Ectodermal cell (in vitro differentiated cells): ENCODE measurements around the gene ALS2CL.

Experiments used
- H3K27ac ChIP-seq: 2 replicates; pipeline ENCODE4 v1.7.0; 2013; ENCODE audit warnings: mild to moderate bottlenecking, low read depth, low read length; ENCODE audit not compliant: insufficient read depth, poor library complexity, severe bottlenecking
- H3K27me3 ChIP-seq: 2 replicates; pipeline ENCODE4 v1.7.0; 2013; ENCODE audit warnings: mild to moderate bottlenecking, low read length; ENCODE audit not compliant: insufficient read depth, control insufficient read depth, poor library complexity, severe bottlenecking
- H3K36me3 ChIP-seq: one replicate; pipeline ENCODE4 v1.7.0; 2013; ENCODE audit warnings: low read length; ENCODE audit not compliant: control insufficient read depth, insufficient read depth
- H3K4me1 ChIP-seq: one replicate; pipeline ENCODE4 v1.7.0; 2013; ENCODE audit warnings: low read length; ENCODE audit not compliant: control insufficient read depth, insufficient read depth
- H3K4me3 ChIP-seq: 2 replicates; pipeline ENCODE4 v1.7.0; 2013; ENCODE audit warnings: low read depth, low read length, control low read depth; ENCODE audit not compliant: insufficient read depth
- H3K9me3 ChIP-seq: 2 replicates; pipeline ENCODE4 v1.7.0; 2013; ENCODE audit warnings: mild to moderate bottlenecking, low read length, moderate library complexity; ENCODE audit not compliant: control insufficient read depth
- WGBS, 2 experiments: methylation state at CpG; one replicate each; pipeline ENCODE4 v1.1.7; 2013; ENCODE audit warnings: missing lambda C conversion rate in 2 of 2; 5-methylcytosine and 5-hydroxymethylcytosine counted together

The ALS2CL gene

DNA sequence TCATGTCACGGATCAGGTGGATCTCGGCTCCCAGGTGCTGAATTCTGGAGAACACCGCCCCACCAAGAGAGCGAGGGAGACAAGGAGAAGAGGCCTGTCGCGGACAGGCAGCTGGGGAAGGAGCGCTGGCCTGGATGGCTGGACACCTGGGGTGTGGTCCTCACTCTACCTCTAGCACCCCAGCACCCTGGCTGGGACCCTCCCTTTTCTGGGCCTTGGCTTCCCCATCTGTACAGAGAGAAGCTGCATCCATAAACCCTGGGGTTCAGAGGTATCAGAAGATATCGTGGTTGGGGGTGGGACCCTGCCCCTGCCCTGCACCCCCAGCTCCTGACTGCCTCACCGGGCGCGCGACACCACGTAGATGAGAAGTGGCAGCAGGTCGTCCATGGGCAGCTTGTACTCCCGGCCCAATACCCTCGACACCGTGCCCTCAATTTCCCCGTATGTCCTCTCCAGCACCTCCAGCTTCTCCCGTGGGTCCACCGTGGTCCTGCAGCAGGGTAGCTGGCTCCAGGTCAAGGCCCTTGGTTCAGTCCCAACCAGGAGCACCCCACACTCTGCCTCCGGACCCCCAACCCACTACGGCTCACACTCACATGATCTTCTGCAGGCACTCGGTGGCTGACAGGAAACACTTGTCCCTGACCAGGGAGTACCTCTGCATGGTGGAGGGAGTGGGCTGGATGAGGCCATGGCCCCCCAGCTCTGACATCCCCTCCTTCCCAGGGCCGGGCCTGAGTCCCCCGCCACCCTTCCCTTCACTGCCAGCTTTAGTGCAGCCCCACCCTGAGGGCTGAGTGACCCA lies 21.7 kb downstream of the ALS2CL start:
- no peaks in the 10 kb centered on the region for H3K27me3 ChIP-seq
- H3K9me3 ChIP-seq = no peaks in the 10 kb centered on the region
- H3K4me3 ChIP-seq = no peak overlapping the region
- 95 to 96% methylated on average over 25 of the region's 25 CpGs for WGBS, 2 experiments
- no peaks in the 10 kb centered on the region for H3K36me3 ChIP-seq
- no peak overlapping the region for H3K27ac ChIP-seq
- H3K4me1 ChIP-seq = peaks cover 5% of the 10 kb centered on the region

- Histone ChIP-seq H3K27me3 (no peaks in the 10 kb centered on the region), H3K36me3 (no peaks in the 10 kb centered on the region), H3K4me1 (peaks cover 5% of the 10 kb centered on the region), H3K9me3 (no peaks in the 10 kb centered on the region), H3K4me3 (no peak overlapping the region), H3K27ac (no peak overlapping the region)
- WGBS, 2 experiments = 86 to 88% methylated on average over 4 of the region's 4 CpGs
Observed at GRCh38 chr3:46670891-46671427, 22.5 kb downstream of the ALS2CL start.

DNA sequence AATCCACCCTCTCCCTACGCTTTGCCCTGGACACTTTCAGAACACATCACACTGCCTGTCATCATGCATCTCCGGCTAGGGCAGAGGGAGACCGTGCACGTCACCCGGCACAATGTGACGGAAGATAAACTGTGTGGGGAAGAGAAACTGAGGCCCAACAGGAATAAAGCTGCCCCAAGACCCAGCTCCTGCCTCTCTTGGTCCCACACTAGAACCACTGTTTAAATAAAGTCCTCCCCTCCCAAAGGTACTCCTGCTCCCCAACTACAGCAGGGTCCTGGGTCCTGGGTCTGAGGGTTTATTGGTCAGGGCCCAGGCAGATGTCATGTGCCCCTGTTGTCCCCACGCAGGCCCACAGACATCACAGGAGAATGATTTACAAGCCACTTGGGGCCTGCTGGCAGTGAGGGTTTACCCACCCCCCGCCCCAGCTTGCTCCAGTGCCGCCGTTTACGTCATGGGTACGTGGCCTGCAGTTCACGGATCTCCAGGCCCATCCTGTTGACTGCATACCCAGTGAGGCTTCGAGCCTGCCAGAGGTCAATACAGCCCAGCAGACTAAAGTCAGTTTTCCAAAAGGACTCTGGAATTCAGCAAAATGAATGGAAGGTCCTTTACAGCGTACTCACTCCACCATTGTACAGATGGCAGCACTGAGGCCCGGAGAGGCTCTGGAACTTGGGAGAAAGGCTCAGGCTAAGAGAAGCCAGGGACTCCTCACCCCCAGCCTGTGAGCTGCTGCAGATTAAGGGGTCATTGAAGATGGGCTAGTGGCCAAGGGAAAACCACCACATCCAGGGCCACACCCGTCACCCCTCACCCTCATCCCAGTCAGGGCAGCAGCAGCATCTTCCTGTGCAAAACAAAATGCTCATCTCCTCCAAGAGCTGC lies 23.2 kb downstream of the ALS2CL start:
- Histone ChIP-seq H3K27ac (no peak overlapping the region), H3K9me3 (no peaks in the 10 kb centered on the region), H3K4me3 (no peak overlapping the region), H3K27me3 (no peaks in the 10 kb centered on the region), H3K36me3 (no peaks in the 10 kb centered on the region), H3K4me1 (peaks cover 5% of the 10 kb centered on the region)
- WGBS, 2 experiments = 85 to 90% methylated on average over 17 of the region's 17 CpGs

- Histone ChIP-seq H3K9me3 (no peaks in the 10 kb centered on the region), H3K27me3 (no peaks in the 10 kb centered on the region), H3K4me3 (no peak overlapping the region), H3K4me1 (peaks cover 5% of the 10 kb centered on the region), H3K36me3 (no peaks in the 10 kb centered on the region), H3K27ac (no peak overlapping the region)
- WGBS, 2 experiments = 87 to 91% methylated on average over 9 of the region's 9 CpGs
Observed at GRCh38 chr3:46669191-46669999, 24.1 kb downstream of the ALS2CL start.

DNA sequence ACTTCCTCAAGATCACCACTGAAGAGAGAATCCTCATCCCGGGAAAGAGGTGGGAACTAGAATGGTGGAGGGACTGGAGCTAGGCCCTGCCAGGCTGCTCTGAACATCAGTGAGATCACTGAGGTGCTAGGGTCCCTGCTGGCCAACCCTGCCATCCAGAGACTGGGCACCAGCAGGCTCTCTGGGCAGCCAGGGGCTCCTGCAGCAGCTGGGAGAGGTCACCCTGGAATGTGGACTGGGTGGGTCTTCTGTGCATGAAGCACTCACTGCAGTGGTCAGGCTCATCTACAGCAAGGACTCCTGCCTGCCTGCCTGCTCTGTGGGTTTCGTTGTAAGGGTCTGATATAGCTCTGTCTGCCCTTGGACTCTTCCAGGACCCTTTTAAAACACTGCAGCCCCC lies 24.9 kb downstream of the ALS2CL start:
- 96 to 99% methylated on average over 2 of the region's 2 CpGs for WGBS, 2 experiments

GRCh38 chr3:46668116-46668515 lies 25.4 kb downstream of the ALS2CL start:
- no peaks in the 10 kb centered on the region for H3K36me3 ChIP-seq
- no peaks in the 10 kb centered on the region for H3K27me3 ChIP-seq
- H3K4me3 ChIP-seq = no peak overlapping the region
- WGBS, 2 experiments = 81 to 83% methylated on average over 8 of the region's 8 CpGs
- H3K9me3 ChIP-seq = no peaks in the 10 kb centered on the region
- peaks cover 2% of the 10 kb centered on the region for H3K4me1 ChIP-seq
- H3K27ac ChIP-seq = no peak overlapping the region

More for the DNA sequence above, 24.9 kb downstream of the ALS2CL start:
- Histone ChIP-seq H3K4me3 (no peak overlapping the region), H3K4me1 (peaks cover 5% of the 10 kb centered on the region), H3K27ac (no peak overlapping the region), H3K27me3 (no peaks in the 10 kb centered on the region), H3K36me3 (no peaks in the 10 kb centered on the region), H3K9me3 (no peaks in the 10 kb centered on the region)

- no peaks in the 10 kb centered on the region for H3K36me3 ChIP-seq
- no peak overlapping the region for H3K4me3 ChIP-seq
- H3K27ac ChIP-seq = no peak overlapping the region
- 94 to 96% methylated on average over 9 of the region's 9 CpGs for WGBS, 2 experiments
- H3K9me3 ChIP-seq = no peaks in the 10 kb centered on the region
- H3K4me1 ChIP-seq = peaks cover 6% of the 10 kb centered on the region
- no peaks in the 10 kb centered on the region for H3K27me3 ChIP-seq
Observed at GRCh38 chr3:46667657-46668056, 25.8 kb downstream of the ALS2CL start.

DNA sequence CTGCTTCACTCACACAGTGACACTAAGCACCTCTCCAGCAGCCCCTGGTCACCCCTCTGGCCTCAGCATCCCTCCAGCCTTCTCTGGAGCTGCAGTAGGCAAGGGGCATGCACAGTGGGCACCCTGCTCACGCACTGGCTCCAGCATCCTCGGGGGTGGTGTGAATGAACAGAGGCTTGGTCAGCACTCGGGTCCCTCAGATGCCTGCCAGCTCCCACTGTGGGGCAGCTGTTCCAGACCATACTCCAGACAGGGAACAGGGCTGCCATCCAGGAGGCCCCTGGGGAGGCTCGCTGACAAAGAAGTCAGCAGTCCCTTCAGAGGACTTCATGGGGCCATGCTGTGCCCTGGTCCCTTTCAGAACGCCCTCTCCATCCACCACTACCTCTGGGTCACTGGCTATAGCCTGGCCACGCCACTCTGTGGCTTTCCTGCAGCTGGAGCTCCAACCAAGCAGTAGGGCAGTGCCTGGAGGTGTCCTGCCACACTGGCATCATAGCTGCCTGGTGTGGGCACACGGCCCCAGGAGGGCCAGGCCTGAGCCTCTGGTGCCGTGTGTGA lies 26.3 kb downstream of the ALS2CL start:
- Histone ChIP-seq H3K4me1 (peaks cover 9% of the 10 kb centered on the region), H3K9me3 (no peaks in the 10 kb centered on the region), H3K4me3 (no peak overlapping the region), H3K27me3 (no peaks in the 10 kb centered on the region), H3K36me3 (no peaks in the 10 kb centered on the region), H3K27ac (no peak overlapping the region)
- 91 to 93% methylated on average over 8 of the region's 8 CpGs for WGBS, 2 experiments

DNA sequence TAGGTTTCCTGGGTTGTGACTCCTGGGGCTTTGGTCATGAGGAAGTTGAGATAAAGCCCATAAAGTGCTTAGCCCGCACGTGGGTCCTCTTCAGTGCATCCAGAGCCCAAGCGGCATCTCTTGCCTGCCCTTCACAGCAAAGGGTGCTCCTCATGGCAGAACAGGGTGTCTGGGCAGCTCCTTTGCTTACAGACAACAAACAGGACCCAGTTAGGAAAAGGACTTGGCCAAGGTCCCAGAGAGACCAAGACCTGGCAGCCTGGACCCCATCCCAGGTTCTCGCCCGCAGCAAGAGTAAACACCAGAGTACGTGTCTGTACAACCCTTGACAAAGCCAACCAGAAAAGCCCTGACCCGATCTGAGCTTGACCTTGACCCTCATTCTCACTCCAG lies 27.0 kb downstream of the ALS2CL start:
- Histone ChIP-seq H3K36me3 (no peaks in the 10 kb centered on the region), H3K9me3 (no peaks in the 10 kb centered on the region), H3K4me3 (no peak overlapping the region), H3K27me3 (no peaks in the 10 kb centered on the region), H3K27ac (no peak overlapping the region), H3K4me1 (peaks cover 15% of the 10 kb centered on the region)
- 91 to 94% methylated on average over 7 of the region's 7 CpGs for WGBS, 2 experiments
